Liver (tissue), 3 donors: ENCODE results near the gene MSGN1.

Experiments
- CTCF ChIP-seq: fragments of 150-350 bp; IDR thresholded peaks from 2 replicates; pipeline ENCODE4 v1.5.1; 2017; ENCODE audit warnings: improper control_type of control experiment, low read depth, low read length; ENCODE audit not compliant: missing input control
- GABPA ChIP-seq, 2 donors: IDR thresholded peaks in 1 of 2; conservative IDR thresholded peaks in 1 of 2; 2 replicates each; pipeline ENCODE4 v1.6.1; 2016; ENCODE audit warnings: antibody characterized with exemption in 2 of 2, mild to moderate bottlenecking in 1 of 2, moderate library complexity in 1 of 2
- MAX ChIP-seq: IDR thresholded peaks from 2 replicates; pipeline ENCODE4 v1.6.1; 2016; ENCODE audit warnings: antibody characterized with exemption
- RAD21 ChIP-seq, 2 donors: IDR thresholded peaks; 2 replicates each; pipeline ENCODE4 v1.6.1; 2016; ENCODE audit warnings: antibody characterized with exemption in 2 of 2, mild to moderate bottlenecking in 2 of 2
- REST ChIP-seq: IDR thresholded peaks from 2 replicates; pipeline ENCODE4 v1.6.1; 2016; ENCODE audit warnings: antibody characterized with exemption, mild to moderate bottlenecking
- TAF1 ChIP-seq: conservative IDR thresholded peaks from 2 replicates; pipeline ENCODE4 v1.6.1; 2016; ENCODE audit warnings: antibody characterized with exemption, mild to moderate bottlenecking
- donor health status: healthy.
- donor health status: healthy.

GRCh38 chr2:17858064-17858463, 41.8 kb downstream of the MSGN1 start:
- TF ChIP-seq GABPA (IDR thresholded peaks at IDR 0.05 in 1 of 2, conservative IDR thresholded peaks at IDR 0.05 in 1 of 2) (no peak), CTCF (no peak), RAD21 (IDR thresholded peaks at IDR 0.05) (no peak), TAF1 (no peak), MAX (no peak), REST (no peak)
